NCI-H1105 treated with DMSO at 0.1 percent for 48 hours (cell line): ENCODE results near the gene TRIAP1.
A peak's percentile ranks its signal among the peaks of the same experiment; 100 is the strongest.
"Not testable (repeated sequence)": the region's sequence is repeated elsewhere in the genome, so short reads cannot be mapped to it uniquely, and the experiment has no call there.

ENCODE experiments used
- DNase-seq: peaks from one replicate; lab custom pipeline; 2025; lab: John Stamatoyannopoulos, UW

TRIAP1 gene

GRCh38 chr12:120445911-120446843 is at the start of gene TRIAP1, which contains the start of gene GATC:
TSS of gene TRIAP1 (minus strand) at chr12:120446384. CDS start at chr12:120446372, 12 bp downstream.
TSS of gene GATC (plus strand) at chr12:120446444. CDS start at chr12:120446481, 37 bp downstream.
- peak; percentile 75 for DNase-seq

GRCh38 chr12:120495186-120495730 is 49.1 kb upstream of the TRIAP1 start:
- DNase-seq = no peak

DNA sequence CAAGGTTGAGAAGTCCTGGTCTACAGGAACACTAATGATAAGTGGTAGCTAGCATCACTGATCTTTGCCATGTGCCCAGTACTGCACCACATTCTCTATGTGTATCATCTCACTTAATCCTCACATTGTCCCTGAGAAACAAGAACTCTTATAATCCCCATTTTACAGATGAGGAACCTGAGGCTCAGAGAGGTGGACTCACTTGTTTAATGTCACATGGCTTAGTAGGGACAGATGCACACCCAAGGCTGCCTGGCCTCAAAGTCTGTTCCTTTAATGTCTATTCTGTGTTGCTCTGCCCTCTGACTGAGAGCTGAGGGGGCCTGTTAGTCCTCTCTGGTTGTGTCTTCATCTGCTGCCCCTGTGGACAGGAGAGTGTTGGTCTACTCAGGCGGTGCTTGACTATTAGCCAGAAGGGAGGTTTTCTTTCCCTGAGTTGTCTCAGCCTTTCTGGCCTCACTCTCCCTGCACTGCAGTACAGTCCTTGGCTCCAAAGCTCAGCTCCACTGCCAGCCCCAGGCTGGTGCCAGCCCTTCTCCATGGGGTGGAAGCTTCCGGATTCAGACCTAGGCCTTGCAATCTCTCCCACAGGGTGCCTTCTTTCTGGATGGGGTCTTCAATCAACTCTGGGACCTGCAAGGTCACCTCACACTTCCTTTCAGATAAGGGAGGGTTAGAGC is 44.8 kb upstream of the TRIAP1 start:
- DNase-seq = no peak

- no peak for DNase-seq
Measured at GRCh38 chr12:120490325-120490724, 44.1 kb upstream of the TRIAP1 start.

DNA sequence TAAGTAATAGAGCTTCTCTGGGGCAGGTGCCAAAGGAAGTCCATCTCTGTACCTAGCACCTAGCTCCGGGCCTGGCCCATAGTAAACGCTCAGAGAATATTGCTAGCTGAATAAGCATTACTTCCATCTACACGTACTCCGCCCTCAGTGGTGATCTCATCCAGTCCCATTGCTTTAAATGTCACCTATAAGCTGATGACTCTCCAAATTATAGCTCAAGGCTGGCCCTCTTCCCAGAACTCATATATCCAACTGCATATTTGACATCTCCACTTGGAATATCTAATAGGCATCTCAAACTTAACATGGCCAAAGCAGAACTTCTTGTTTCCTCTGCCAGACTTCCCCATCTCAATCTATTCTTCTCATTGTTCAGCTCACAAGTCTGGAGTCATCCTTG is 42.8 kb upstream of the TRIAP1 start:
- no peak for DNase-seq

- DNase-seq = no peak
Measured at GRCh38 chr12:120488057-120488640, 42.0 kb upstream of the TRIAP1 start.

DNA sequence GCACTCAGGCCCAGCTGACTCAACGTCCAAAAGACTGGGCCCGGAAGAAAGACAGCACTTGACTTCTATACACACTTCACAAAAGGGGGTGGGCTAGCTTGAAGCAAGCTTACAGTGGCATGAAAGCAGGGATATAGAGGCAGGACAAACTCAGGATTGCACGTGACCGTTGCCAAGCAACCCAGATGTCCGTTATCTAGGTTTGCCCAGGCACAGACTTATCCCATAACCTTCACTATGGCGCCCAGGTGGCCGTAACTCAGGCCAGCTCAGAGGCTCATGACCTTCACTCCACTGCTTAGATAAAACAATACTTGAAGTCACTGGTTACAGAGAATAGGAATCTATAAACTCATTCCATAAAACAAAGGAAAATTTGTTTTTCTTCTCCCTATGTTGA is 41.4 kb upstream of the TRIAP1 start:
- DNase-seq = not testable (repeated sequence)

DNA sequence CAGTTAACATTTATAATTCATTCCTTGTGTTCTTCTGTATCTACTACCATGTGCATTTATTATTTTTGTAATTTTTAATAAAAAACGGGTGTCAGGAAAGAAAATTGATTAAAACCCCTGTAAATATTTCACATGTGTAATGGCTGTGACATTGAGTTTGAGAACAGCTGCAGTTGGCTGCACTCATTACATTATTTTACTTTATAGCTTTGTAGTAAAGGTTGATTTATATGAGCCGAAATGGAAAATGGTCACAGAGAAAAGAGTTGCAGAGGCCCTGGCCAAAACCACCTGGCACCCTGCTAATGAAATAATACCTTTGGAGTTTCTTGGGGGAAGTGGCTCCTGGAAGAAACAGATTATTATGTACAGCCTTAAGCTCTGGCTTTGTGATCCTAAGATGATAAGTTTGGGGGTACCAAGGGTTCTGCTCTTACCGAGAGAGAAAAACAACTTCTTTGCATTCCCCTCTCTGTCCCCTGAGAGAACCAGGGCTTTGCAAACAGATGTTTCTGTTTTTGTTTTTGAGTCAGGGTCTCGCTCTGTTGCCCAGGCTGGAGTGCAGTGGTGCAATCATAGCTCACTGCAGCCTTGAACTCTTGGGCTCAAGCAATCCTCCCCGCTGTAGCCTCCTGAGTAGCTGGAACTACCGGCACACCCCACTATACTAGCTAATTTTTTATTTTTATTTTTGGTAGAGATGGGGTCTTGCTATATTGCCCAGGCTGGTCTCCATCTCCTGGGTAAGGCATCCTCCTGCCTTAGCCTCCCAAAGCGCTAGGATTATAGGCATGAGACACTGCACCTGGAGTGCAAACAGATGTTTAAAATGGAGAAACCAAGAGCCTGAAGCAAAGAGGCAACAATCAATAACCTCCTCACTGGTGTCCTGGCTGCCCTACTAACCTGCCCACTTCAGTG is 40.0 kb upstream of the TRIAP1 start:
- no peak for DNase-seq

GRCh38 chr12:120483621-120484020 is 37.4 kb upstream of the TRIAP1 start:
- no peak for DNase-seq

- DNase-seq = no peak
Measured at GRCh38 chr12:120481022-120481767, 35.0 kb upstream of the TRIAP1 start.

- DNase-seq = no peak
Measured at GRCh38 chr12:120480211-120480610, 34.0 kb upstream of the TRIAP1 start.

- DNase-seq = no peak
Measured at GRCh38 chr12:120479458-120479857, 33.3 kb upstream of the TRIAP1 start.

GRCh38 chr12:120475643-120476042 is 29.5 kb upstream of the TRIAP1 start:
- no peak for DNase-seq

GRCh38 chr12:120474616-120474960 is 28.4 kb upstream of the TRIAP1 start:
- no peak for DNase-seq

- DNase-seq = no peak
Measured at GRCh38 chr12:120473807-120474615, 27.8 kb upstream of the TRIAP1 start.

DNA sequence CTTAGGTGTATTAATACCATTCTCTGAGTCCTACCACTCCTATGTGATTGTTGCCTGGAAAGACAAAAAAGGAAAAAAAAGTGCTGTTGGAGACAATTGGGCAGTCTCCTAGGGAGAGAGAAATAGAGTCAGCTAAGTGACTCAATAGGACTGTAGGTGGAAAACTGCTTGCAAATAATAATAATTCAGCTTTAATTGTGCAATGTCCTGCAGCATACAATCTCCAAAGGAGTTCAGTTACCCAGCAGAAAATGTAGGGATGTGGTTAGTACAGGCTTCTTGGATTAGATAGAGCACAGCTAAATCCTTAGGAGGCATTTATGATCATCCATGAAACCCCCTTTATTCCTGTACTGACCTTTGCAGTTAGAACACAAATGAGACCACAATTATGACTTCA is 26.3 kb upstream of the TRIAP1 start:
- DNase-seq = no peak

DNA sequence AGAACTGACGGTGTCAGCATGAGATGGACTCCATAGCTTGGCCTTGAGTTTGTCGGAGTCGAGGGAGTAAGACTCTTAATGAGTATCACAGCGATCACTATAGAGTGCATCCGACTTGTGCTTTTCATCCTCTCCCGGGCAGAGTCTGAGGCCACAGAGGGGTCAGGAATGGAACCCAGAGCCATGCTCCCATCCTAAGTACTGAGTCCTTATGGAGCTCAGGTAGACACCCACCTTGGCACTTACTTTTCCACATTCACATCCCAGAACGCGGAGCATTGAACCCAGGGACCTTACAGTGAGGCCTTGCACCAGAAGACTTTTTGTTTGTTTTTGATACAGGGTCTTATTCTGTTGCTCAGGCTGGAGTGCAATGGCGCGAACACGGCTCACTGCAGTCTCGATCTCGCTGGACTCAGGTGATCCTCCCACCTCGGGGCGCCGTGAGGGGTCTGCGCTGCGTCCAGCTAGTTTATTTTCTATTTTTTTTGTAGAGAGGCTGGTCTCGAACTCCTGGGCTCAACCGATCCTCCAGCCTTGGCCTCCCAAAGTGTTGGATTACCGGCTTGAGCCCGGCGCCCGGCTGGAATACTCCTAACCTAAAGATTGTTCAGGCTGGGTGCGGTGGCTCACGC is 24.1 kb upstream of the TRIAP1 start:
- peak; percentile 32 for DNase-seq

DNA sequence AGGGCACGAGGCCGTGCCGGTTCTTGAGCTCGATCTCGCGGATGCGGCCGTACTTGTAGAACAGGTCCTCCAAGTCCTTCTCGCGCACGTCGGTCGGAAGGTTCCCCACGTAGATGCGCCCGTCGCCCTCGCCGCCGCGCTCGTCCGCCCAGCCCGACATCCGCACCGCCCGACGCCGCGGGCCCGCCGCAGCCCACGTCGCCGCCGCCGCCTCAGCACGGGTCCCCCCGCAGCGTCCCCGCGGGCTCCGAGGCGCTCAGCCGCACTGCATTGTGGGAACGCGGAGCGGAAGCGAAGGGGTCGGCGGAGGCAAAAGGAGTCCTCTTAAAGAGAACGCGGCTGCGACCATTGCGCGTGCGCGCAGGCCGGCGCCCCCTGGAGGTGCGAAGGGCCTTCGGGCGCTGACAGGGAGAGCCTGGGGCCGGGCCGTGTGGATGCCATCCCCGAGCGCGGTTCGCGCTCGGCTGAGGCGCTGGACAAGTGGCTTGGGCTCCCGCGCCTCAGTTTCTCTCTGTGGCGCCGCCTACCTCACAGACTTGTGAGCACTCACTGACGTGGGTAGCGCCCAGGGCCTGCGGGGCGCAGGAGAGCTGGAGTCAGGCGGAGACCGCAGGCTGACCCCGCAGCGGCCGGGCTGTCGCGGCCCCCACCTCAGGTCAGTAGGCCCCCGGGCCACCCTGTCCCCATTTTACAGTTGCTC is 23.4 kb upstream of the TRIAP1 start, which contains the start of gene SRSF9:
Gene SRSF9, minus strand, starts transcription at position 299 of the 700 bp plus-strand sequence. Its CDS starts 139 bp downstream, at position 160.
- DNase-seq = peak; percentile 95
